ENCODE results near the gene TCP1.

The TCP1 gene

DNA sequence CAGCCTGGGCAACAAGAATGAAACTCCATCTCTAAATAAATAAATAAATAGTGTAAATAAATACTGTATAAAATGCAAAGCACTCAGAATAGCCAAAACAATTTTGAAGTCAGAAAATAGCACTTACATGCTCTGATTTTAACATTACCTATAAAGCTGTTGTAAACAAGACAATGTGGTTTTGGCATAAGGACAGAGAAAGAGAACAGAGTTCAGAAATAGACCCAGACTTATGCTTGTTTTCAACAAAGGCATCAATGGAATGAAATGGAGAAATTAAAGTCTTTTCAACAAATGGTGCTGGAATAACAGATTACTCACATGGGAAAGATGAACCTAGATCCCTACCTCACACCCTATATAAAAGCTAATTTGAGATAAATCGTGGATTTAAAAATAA lies 17.2 kb downstream of the TCP1 start:
- CTCF ChIA-PET, result no interaction called here
- Mint-ChIP-seq H3K4me1 (peaks cover 2% of the 10 kb centered on the region), H3K27ac (no peak overlapping the region), H3K36me3 (peaks cover 77% of the 10 kb centered on the region), H3K9me3 (peaks cover 2% of the 10 kb centered on the region), H3K27me3 (no peaks in the 10 kb centered on the region), H3K4me3 (no peak overlapping the region)
- no peak for DNase-seq

GRCh38 chr6:159769470-159769869 lies 19.9 kb downstream of the TCP1 start:
- no peak overlapping the region for H3K4me3 Mint-ChIP-seq
- H3K27me3 Mint-ChIP-seq, result no peaks in the 10 kb centered on the region
- no peak overlapping the region for H3K27ac Mint-ChIP-seq
- no peak for DNase-seq
- peaks cover 75% of the 10 kb centered on the region for H3K36me3 Mint-ChIP-seq
- peaks cover 10% of the 10 kb centered on the region for H3K4me1 Mint-ChIP-seq
- H3K9me3 Mint-ChIP-seq, result peaks cover 2% of the 10 kb centered on the region
- CTCF ChIA-PET, result interaction anchor here (0.7 kb wide), 1 partner anchor 11 kb away, joined by 3 read pairs; no protein-coding TSS in a partner anchor

GRCh38 chr6:159766906-159767305 lies 22.5 kb downstream of the TCP1 start:
- H3K36me3 Mint-ChIP-seq, result peaks cover 75% of the 10 kb centered on the region
- H3K27ac Mint-ChIP-seq, result peak overlapping the region; percentile 33
- no peaks in the 10 kb centered on the region for H3K9me3 Mint-ChIP-seq

DNA sequence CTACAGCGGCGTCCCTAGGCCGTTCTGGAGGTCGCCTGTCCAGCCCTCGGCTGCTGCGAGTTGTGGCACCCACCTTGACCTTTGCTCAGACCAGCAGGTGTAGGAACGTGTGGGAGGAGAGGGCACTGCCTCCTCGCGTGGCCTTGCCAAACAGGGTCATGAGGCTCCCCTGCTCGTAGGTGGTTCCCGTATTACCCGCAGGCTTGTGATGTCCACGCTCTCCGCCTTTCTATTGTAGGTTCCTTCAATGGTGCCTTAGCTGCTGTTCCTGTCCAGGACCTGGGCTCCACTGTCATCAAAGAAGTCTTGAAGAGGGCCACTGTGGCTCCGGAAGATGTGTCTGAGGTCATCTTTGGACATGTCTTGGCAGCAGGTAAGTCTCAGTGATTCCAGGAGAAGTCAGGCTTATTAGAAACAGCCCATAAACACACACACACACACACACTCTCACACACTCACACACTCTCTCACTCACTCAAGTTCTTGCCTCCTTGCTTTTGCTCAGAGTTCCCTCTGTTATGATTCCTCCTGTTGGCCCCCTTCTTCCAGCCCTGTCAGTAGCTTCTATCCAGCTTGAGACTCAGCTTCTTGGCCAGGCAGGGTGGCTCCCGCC lies 26.6 kb downstream of the TCP1 start:
- peaks cover 59% of the 10 kb centered on the region for H3K36me3 Mint-ChIP-seq
- peaks cover 3% of the 10 kb centered on the region for H3K27me3 Mint-ChIP-seq
- H3K4me1 Mint-ChIP-seq, result peaks cover 41% of the 10 kb centered on the region
- H3K27ac Mint-ChIP-seq, result peak overlapping the region; percentile 98
- H3K9me3 Mint-ChIP-seq, result no peaks in the 10 kb centered on the region
- DNase-seq, result peak; percentile 49
- CTCF ChIA-PET, result no interaction called here
- H3K4me3 Mint-ChIP-seq, result peak overlapping the region; percentile 93

More at GRCh38 chr6:159766906-159767305, 22.5 kb downstream of the TCP1 start:
- H3K27me3 Mint-ChIP-seq, result no peaks in the 10 kb centered on the region
- DNase-seq, result no peak
- no peak overlapping the region for H3K4me3 Mint-ChIP-seq
- H3K4me1 Mint-ChIP-seq, result peaks cover 20% of the 10 kb centered on the region
- CTCF ChIA-PET, result no interaction called here

GRCh38 chr6:159761873-159762680 lies 27.3 kb downstream of the TCP1 start, which contains the start of gene ACAT2:
Gene ACAT2 (plus strand): TSS chr6:159762045. CDS start chr6:159762088, 43 bp downstream.
- H3K4me3 Mint-ChIP-seq, result peak within 1 kb of the TSS; percentile 93
- H3K36me3 Mint-ChIP-seq, result peaks cover 54% of the 10 kb centered on the region
- peak within 1 kb of the TSS; percentile 98 for H3K27ac Mint-ChIP-seq
- H3K9me3 Mint-ChIP-seq, result no peaks in the 10 kb centered on the region
- CTCF ChIA-PET, result no interaction called here
- H3K4me1 Mint-ChIP-seq, result peaks cover 41% of the 10 kb centered on the region
- peaks cover 3% of the 10 kb centered on the region for H3K27me3 Mint-ChIP-seq
- peak; percentile 96 for DNase-seq

DNA sequence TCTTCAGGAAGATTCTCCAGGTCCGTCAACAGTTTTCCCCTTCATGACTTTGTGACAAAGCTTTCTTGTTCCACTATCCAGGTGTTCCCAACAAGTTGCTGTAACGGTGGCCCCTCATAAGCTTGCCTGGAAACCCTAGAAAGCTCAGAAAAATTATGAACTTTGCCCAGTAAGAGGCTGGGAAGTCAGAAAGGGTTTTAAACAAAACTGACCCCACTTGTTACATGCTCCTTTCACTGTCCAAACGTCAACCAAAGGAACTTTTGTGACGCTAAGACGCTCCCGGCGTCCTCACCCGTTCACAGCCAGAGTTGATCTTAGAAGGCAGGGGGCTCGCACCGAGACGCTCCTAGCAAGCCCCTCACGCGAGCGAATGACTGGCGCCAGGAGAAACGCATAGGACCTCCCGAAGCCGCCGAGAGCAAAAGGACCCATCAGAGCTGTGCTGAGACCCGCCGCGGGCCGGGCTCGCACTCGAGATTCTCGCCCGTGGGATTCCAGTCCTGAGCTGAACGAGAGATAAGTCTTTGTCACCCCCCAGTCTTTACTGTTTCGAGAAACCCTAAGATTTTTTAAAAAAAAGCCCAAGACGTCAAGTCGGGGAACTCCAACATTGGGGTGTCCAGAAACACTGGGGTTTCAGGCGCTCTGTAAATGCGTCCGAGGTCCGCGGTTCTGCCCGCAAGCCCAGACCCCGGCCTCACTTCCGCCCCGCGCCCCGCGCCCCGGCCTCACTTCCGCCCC lies 28.1 kb downstream of the TCP1 start:
- Mint-ChIP-seq H3K36me3 (peaks cover 52% of the 10 kb centered on the region), H3K4me1 (peaks cover 41% of the 10 kb centered on the region), H3K27ac (peak overlapping the region; percentile 98), H3K4me3 (peak overlapping the region; percentile 93), H3K9me3 (no peaks in the 10 kb centered on the region), H3K27me3 (peaks cover 3% of the 10 kb centered on the region)
- peak; percentile 48 for DNase-seq
- CTCF ChIA-PET, result interaction anchor here (1.5 to 1.8 kb wide), 2 partner anchors 29 to 69 kb away, joined by 3 to 4 read pairs; partner anchors contain the start of gene MRPL18

- Mint-ChIP-seq H3K27me3 (peaks cover 3% of the 10 kb centered on the region), H3K4me3 (peak overlapping the region; percentile 93), H3K4me1 (peaks cover 38% of the 10 kb centered on the region), H3K9me3 (no peaks in the 10 kb centered on the region), H3K36me3 (peaks cover 55% of the 10 kb centered on the region), H3K27ac (peak overlapping the region; percentile 98)
- CTCF ChIA-PET, result interaction anchor here (1.5 to 1.8 kb wide), 2 partner anchors 30 to 69 kb away, joined by 3 to 4 read pairs; partner anchors contain the start of gene MRPL18
- DNase-seq, result no peak
These were observed 28.8 kb downstream of the TCP1 start for GRCh38 chr6:159760602-159761057.

DNA sequence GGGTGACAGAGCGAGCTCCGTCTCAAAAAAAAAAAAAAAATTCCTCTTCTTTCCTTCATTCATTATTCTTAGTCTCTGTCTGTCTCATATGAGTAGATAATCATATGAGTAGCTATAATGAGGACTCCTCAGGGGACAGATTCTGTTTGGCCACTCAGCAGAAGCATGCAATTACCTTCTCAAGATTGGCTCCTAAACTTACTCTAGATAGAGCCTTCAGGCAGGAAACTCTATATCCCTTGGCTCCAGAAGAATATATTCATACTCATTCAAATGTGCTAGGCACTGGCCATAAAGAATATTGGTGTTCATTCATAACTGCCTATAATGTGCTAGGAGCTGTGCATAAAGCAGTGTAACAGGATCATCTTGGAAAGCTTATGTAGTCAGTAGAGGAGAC lies 29.8 kb downstream of the TCP1 start:
- peaks cover 33% of the 10 kb centered on the region for H3K4me1 Mint-ChIP-seq
- H3K4me3 Mint-ChIP-seq, result peak overlapping the region; percentile 18
- H3K9me3 Mint-ChIP-seq, result no peaks in the 10 kb centered on the region
- H3K27me3 Mint-ChIP-seq, result peaks cover 3% of the 10 kb centered on the region
- CTCF ChIA-PET, result interaction anchor here (1.8 kb wide), 1 partner anchor 68 kb away, joined by 4 read pairs; no protein-coding TSS in a partner anchor
- peak overlapping the region; percentile 8 for H3K27ac Mint-ChIP-seq
- peaks cover 56% of the 10 kb centered on the region for H3K36me3 Mint-ChIP-seq
- no peak for DNase-seq

DNA sequence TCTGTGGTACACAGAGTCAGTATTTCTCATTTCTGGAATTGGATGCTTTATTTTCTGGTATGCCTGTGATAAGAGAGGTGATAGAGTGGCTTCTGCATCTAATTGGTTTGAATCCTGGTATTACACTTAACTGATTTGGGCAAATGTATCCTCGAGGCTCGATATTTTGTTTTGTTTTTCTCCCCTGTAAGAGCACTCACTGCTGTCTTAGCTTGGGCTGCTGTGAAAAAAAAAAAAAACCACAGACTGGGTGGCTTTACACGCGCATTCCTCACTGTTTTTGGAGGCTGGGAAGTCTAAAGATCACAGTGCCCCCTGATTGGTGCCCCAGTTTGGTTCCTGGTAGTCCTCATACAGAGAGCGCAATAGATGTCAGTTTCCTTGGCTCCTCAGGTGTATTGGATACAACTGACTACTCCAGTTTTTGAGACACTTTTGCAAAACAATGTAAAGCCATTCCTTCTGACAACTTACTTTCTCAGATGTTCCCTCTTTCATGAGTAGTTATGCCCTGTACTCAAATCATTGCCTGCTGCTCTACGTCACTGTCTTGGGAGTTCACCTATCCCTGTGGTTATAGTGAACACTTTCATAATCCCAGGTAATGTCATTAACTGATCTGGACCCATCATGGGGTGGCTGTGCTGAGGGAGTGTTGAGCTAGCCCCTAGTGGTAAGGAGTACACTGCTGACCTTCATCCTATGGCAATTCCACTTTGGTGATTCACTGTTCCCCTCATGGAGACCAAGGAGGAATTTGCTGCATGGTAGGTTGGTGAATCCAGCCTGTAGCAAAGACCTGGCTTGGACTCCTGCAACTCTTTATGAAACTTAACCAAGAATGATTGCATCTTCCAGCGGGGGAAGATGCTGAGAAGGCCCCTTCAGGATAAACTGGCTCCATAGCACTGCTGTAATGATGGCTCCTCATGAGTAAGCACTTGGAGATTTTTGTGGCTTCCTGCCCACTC lies 31.1 kb downstream of the TCP1 start:
- Mint-ChIP-seq H3K4me3 (no peak overlapping the region), H3K36me3 (peaks cover 61% of the 10 kb centered on the region), H3K27me3 (peaks cover 3% of the 10 kb centered on the region), H3K27ac (no peak overlapping the region), H3K9me3 (no peaks in the 10 kb centered on the region), H3K4me1 (peaks cover 27% of the 10 kb centered on the region)
- CTCF ChIA-PET, result no interaction called here
- no peak for DNase-seq

GRCh38 chr6:159756508-159756907 lies 32.9 kb downstream of the TCP1 start:
- H3K27ac Mint-ChIP-seq, result no peak overlapping the region
- peaks cover 65% of the 10 kb centered on the region for H3K36me3 Mint-ChIP-seq
- CTCF ChIA-PET, result interaction anchor here (0.9 kb wide), 1 partner anchor 19 kb away, joined by 3 read pairs; no protein-coding TSS in a partner anchor
- no peak for DNase-seq
- no peaks in the 10 kb centered on the region for H3K9me3 Mint-ChIP-seq
- peaks cover 3% of the 10 kb centered on the region for H3K27me3 Mint-ChIP-seq
- no peak overlapping the region for H3K4me3 Mint-ChIP-seq
- H3K4me1 Mint-ChIP-seq, result peaks cover 21% of the 10 kb centered on the region

GRCh38 chr6:159754959-159755914 lies 34.2 kb downstream of the TCP1 start:
- H3K36me3 Mint-ChIP-seq, result peaks cover 61% of the 10 kb centered on the region
- H3K27me3 Mint-ChIP-seq, result no peaks in the 10 kb centered on the region
- peak overlapping the region; percentile 33 for H3K27ac Mint-ChIP-seq
- no peak overlapping the region for H3K4me3 Mint-ChIP-seq
- no peaks in the 10 kb centered on the region for H3K9me3 Mint-ChIP-seq
- CTCF ChIA-PET, result no interaction called here
- H3K4me1 Mint-ChIP-seq, result peaks cover 11% of the 10 kb centered on the region
- no peak for DNase-seq

GRCh38 chr6:159754401-159754800 lies 35.0 kb downstream of the TCP1 start:
- peaks cover 6% of the 10 kb centered on the region for H3K4me1 Mint-ChIP-seq
- H3K9me3 Mint-ChIP-seq, result no peaks in the 10 kb centered on the region
- no peak overlapping the region for H3K4me3 Mint-ChIP-seq
- CTCF ChIA-PET, result no interaction called here
- H3K27me3 Mint-ChIP-seq, result no peaks in the 10 kb centered on the region
- H3K36me3 Mint-ChIP-seq, result peaks cover 64% of the 10 kb centered on the region
- no peak overlapping the region for H3K27ac Mint-ChIP-seq
- no peak for DNase-seq

Data from activated naive CD4-positive, alpha-beta T cell treated with anti-CD3 and anti-CD28 coated beads, Interleukin-2, amount 10 ng/mL, durations not matched to agents 7 days and 5 days (primary cell).